ENCODE results near the gene PDE4D.

Gene PDE4D

DNA sequence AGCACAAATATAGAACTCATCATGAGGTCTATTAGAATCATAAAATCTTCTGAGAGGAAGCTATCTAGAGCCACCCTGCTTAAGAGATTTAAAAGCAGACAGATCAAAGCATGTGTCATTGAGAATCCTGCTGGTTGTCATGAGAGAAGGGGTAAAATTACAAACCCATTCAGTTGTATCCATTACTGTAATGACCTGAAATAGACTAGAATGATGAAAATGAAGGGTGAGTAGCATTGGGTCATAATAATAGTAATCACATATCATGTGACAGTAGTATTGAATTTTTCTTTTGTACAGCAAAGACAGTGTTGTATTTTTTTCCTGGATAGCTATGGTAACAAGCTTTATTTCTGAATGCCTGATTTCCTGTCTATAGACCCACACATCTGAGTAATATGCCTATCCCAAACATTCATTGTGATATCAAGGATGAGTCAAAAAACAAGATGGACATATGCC lies 149.0 kb downstream of the PDE4D start:
- Histone ChIP-seq H3K4me3 (ENCODE audit: insufficient read length, low read depth) (no peak overlapping the region), H3K36me3 (ENCODE audit: insufficient read depth, insufficient read length, low read length) (no peaks in the 10 kb centered on the region), H3K9ac (ENCODE audit: insufficient read length, low read depth) (no peak overlapping the region), H3K9me3 (ENCODE audit: insufficient read depth, low read length) (no peaks in the 10 kb centered on the region), H3K27me3 (ENCODE audit: insufficient read depth, insufficient read length) (no peaks in the 10 kb centered on the region), H3K4me1 (ENCODE audit: insufficient read depth, insufficient read length) (no peaks in the 10 kb centered on the region)
- no peak for TF ChIP-seq SUZ12 (IDR thresholded peaks at IDR 0.05; ENCODE audit: extremely low read depth, insufficient read depth, insufficient read length)
- TF ChIP-seq ZNF274 (IDR thresholded peaks at IDR 0.05; ENCODE audit: low read depth, low read length) = no peak
- TF ChIP-seq YY1 (IDR thresholded peaks at IDR 0.05; ENCODE audit: insufficient read depth, insufficient read length) = no peak
- DNase-seq (ENCODE audit: low read depth, low spot score) = no peak

DNA sequence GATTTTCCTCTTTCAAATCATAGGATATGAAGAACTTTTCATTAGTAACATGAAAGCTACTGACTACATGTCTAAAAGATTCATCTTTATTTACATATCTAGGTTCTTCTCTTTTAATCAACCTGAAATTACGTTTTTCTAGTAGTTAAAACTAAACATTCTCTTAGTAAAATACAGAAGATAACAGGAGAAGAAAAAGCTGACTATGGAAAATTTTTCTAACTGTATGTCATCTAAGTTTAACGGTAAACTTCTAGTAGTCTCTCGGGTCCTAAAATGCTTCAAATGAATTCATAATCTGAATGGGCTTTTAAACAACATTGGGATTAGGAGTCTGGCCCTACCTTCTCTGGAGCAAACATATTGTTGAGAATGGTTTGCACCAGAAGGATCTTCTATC lies 151.9 kb downstream of the PDE4D start:
- Histone ChIP-seq H3K4me1 (ENCODE audit: insufficient read depth, insufficient read length) (no peaks in the 10 kb centered on the region), H3K36me3 (ENCODE audit: insufficient read depth, insufficient read length, low read length) (no peaks in the 10 kb centered on the region), H3K27me3 (ENCODE audit: insufficient read depth, insufficient read length) (no peaks in the 10 kb centered on the region), H3K9ac (ENCODE audit: insufficient read length, low read depth) (no peak overlapping the region), H3K9me3 (ENCODE audit: insufficient read depth, low read length) (no peaks in the 10 kb centered on the region), H3K4me3 (ENCODE audit: insufficient read length, low read depth) (no peak overlapping the region)
- no peak for DNase-seq (ENCODE audit: low read depth, low spot score)
- TF ChIP-seq YY1 (IDR thresholded peaks at IDR 0.05; ENCODE audit: insufficient read depth, insufficient read length) (no peak), ZNF274 (IDR thresholded peaks at IDR 0.05; ENCODE audit: low read depth, low read length) (no peak)

DNA sequence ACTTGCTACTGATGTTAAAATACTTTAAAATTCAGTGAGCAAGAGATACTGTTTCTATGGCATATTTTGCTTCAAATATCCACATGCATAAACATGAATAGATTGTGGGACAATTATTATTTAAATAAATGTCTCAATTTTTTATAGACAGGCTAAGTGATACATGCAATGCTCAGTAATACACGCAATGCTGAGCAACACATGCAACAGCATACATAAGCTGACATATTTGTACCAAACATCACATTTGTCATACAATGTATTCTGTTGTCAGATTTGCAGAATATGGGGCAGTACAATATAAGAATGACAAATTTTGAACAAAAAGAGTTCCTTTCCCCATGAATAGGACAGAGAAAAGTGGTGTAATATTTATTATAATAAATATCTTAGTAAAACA lies 155.5 kb downstream of the PDE4D start:
- Histone ChIP-seq H3K4me3 (ENCODE audit: insufficient read length, low read depth) (no peak overlapping the region), H3K27me3 (ENCODE audit: insufficient read depth, insufficient read length) (no peaks in the 10 kb centered on the region), H3K9ac (ENCODE audit: insufficient read length, low read depth) (no peak overlapping the region), H3K4me1 (ENCODE audit: insufficient read depth, insufficient read length) (no peaks in the 10 kb centered on the region), H3K36me3 (ENCODE audit: insufficient read depth, insufficient read length, low read length) (no peaks in the 10 kb centered on the region), H3K9me3 (ENCODE audit: insufficient read depth, low read length) (no peaks in the 10 kb centered on the region)
- TF ChIP-seq SUZ12 (IDR thresholded peaks at IDR 0.05; ENCODE audit: extremely low read depth, insufficient read depth, insufficient read length) (no peak), YY1 (IDR thresholded peaks at IDR 0.05; ENCODE audit: insufficient read depth, insufficient read length) (no peak), ZNF274 (IDR thresholded peaks at IDR 0.05; ENCODE audit: low read depth, low read length) (no peak)
- no peak for DNase-seq (ENCODE audit: low read depth, low spot score)

DNA sequence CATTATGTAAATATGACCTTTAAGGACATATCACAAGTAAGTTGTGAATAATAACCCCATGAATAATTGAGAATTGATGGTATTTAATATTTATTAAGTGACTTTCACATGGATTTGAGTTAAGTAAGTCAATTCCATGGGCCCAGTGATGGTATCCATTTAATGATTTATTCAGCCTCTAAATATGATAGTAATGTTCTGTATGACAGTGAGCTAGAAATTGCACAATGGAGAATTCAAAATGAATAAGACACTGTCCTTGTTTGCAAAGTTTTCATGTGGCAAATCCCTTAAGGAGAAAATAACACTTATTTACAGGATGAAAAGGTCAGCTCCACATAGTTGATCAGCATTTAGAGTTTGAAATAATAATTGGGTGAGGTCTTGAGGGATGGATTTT lies 160.7 kb downstream of the PDE4D start:
- Histone ChIP-seq H3K36me3 (ENCODE audit: insufficient read depth, insufficient read length, low read length) (no peaks in the 10 kb centered on the region), H3K9ac (ENCODE audit: insufficient read length, low read depth) (no peak overlapping the region), H3K4me1 (ENCODE audit: insufficient read depth, insufficient read length) (no peaks in the 10 kb centered on the region), H3K4me3 (ENCODE audit: insufficient read length, low read depth) (no peak overlapping the region), H3K27me3 (ENCODE audit: insufficient read depth, insufficient read length) (no peaks in the 10 kb centered on the region), H3K9me3 (ENCODE audit: insufficient read depth, low read length) (no peaks in the 10 kb centered on the region)
- TF ChIP-seq ZNF274 (IDR thresholded peaks at IDR 0.05; ENCODE audit: low read depth, low read length) (no peak), YY1 (IDR thresholded peaks at IDR 0.05; ENCODE audit: insufficient read depth, insufficient read length) (no peak), SUZ12 (IDR thresholded peaks at IDR 0.05; ENCODE audit: extremely low read depth, insufficient read depth, insufficient read length) (no peak)
- no peak for DNase-seq (ENCODE audit: low read depth, low spot score)

DNA sequence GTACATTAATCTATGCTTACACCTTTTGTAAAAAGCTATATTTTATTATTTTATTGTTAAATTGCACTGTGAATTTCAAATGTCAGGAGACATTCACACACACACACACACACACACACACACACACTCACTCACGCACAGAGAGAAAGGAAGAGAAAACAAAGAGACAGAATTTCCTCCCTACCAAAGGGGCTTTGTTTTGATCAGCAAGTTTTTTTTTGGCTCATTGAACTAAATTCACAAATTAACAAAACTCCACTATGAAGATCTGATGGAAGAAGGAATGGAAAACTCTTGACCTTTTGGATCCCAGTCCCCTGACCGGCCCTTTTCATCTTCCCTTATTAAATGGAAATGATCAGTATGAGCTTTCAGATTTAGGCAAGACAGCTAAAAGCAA lies 161.2 kb downstream of the PDE4D start:
- DNase-seq (ENCODE audit: low read depth, low spot score) = no peak
- Histone ChIP-seq H3K4me1 (ENCODE audit: insufficient read depth, insufficient read length) (no peaks in the 10 kb centered on the region), H3K4me3 (ENCODE audit: insufficient read length, low read depth) (no peak overlapping the region), H3K9ac (ENCODE audit: insufficient read length, low read depth) (no peak overlapping the region), H3K27me3 (ENCODE audit: insufficient read depth, insufficient read length) (no peaks in the 10 kb centered on the region), H3K36me3 (ENCODE audit: insufficient read depth, insufficient read length, low read length) (no peaks in the 10 kb centered on the region), H3K9me3 (ENCODE audit: insufficient read depth, low read length) (no peaks in the 10 kb centered on the region)
- TF ChIP-seq YY1 (IDR thresholded peaks at IDR 0.05; ENCODE audit: insufficient read depth, insufficient read length) (no peak), ZNF274 (IDR thresholded peaks at IDR 0.05; ENCODE audit: low read depth, low read length) (no peak), SUZ12 (IDR thresholded peaks at IDR 0.05; ENCODE audit: extremely low read depth, insufficient read depth, insufficient read length) (no peak)

DNA sequence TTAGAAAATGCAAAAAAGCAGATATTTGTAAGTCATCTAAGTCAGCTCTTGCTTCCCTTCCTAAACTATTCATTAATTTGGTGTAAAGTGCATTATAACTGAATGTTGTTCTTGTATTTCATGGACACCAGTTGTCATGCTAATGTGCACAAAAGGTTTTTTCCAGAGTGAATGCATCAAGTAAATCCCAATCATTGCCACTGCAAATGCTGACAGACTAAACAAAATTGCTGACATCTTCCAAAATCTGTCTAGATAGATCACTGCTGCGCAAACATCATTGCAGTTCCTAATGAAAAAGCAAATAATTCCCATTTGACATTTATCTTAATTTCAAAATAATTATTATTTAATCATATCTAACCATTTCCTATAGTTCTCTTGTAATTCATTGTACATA lies 161.7 kb downstream of the PDE4D start:
- H3K9ac ChIP-seq (ENCODE audit: insufficient read length, low read depth) = no peak overlapping the region
- TF ChIP-seq ZNF274 (IDR thresholded peaks at IDR 0.05; ENCODE audit: low read depth, low read length) = no peak

DNA sequence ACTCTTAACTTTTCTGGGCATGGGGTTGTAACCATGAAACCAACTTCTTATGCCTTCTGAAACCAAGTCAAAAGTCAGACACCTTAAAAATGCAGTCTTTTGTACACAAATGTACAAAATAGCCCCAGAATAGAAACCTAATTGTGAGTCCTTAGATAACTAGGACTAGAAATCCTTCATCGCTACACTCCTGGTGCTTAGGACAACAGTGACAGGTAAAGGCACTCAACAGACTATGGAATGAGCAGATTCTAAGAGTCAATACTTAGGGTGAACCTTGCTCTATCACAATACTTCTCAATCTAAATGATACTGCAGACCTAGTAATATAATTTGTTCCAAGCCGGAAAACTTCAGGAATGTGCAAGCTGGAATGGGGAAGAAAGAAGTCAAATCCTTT lies 163.7 kb downstream of the PDE4D start:
- no peaks in the 10 kb centered on the region for H3K9me3 ChIP-seq (ENCODE audit: insufficient read depth, low read length)
- TF ChIP-seq SUZ12 (IDR thresholded peaks at IDR 0.05; ENCODE audit: extremely low read depth, insufficient read depth, insufficient read length) (no peak), ZNF274 (IDR thresholded peaks at IDR 0.05; ENCODE audit: low read depth, low read length) (no peak), YY1 (IDR thresholded peaks at IDR 0.05; ENCODE audit: insufficient read depth, insufficient read length) (no peak)
- no peaks in the 10 kb centered on the region for H3K27me3 ChIP-seq (ENCODE audit: insufficient read depth, insufficient read length)
- H3K9ac ChIP-seq (ENCODE audit: insufficient read length, low read depth) = no peak overlapping the region
- no peak overlapping the region for H3K4me3 ChIP-seq (ENCODE audit: insufficient read length, low read depth)
- DNase-seq (ENCODE audit: low read depth, low spot score) = no peak
- no peaks in the 10 kb centered on the region for H3K4me1 ChIP-seq (ENCODE audit: insufficient read depth, insufficient read length)
- H3K36me3 ChIP-seq (ENCODE audit: insufficient read depth, insufficient read length, low read length) = no peaks in the 10 kb centered on the region

More for the DNA sequence above, 161.7 kb downstream of the PDE4D start:
- H3K36me3 ChIP-seq (ENCODE audit: insufficient read depth, insufficient read length, low read length) = no peaks in the 10 kb centered on the region
- H3K27me3 ChIP-seq (ENCODE audit: insufficient read depth, insufficient read length) = no peaks in the 10 kb centered on the region
- H3K4me1 ChIP-seq (ENCODE audit: insufficient read depth, insufficient read length) = no peaks in the 10 kb centered on the region
- no peak for DNase-seq (ENCODE audit: low read depth, low spot score)
- no peak overlapping the region for H3K4me3 ChIP-seq (ENCODE audit: insufficient read length, low read depth)
- H3K9me3 ChIP-seq (ENCODE audit: insufficient read depth, low read length) = no peaks in the 10 kb centered on the region

DNA sequence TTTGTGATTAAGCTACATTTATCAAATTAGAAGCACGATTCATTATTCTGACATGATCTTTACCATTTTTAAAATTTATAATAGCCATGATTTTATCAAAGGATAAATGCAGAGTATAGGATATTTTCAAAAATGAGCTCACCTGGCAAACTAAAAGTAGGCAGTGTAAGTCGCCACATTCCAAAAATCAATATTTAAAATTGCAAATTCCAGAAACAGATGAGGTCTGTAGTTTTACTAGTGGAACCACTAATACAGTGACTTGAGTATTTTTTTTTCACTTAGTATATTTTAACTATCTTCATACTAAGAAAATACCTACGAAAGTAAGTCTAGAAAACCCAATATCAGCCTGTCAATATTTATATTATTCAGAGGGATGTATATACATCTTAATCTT lies 164.2 kb downstream of the PDE4D start:
- no peaks in the 10 kb centered on the region for H3K4me1 ChIP-seq (ENCODE audit: insufficient read depth, insufficient read length)
- no peaks in the 10 kb centered on the region for H3K27me3 ChIP-seq (ENCODE audit: insufficient read depth, insufficient read length)
- TF ChIP-seq ZNF274 (IDR thresholded peaks at IDR 0.05; ENCODE audit: low read depth, low read length) = no peak
- TF ChIP-seq SUZ12 (IDR thresholded peaks at IDR 0.05; ENCODE audit: extremely low read depth, insufficient read depth, insufficient read length) = no peak
- TF ChIP-seq YY1 (IDR thresholded peaks at IDR 0.05; ENCODE audit: insufficient read depth, insufficient read length) = no peak
- H3K36me3 ChIP-seq (ENCODE audit: insufficient read depth, insufficient read length, low read length) = no peaks in the 10 kb centered on the region
- no peaks in the 10 kb centered on the region for H3K9me3 ChIP-seq (ENCODE audit: insufficient read depth, low read length)
- H3K4me3 ChIP-seq (ENCODE audit: insufficient read length, low read depth) = no peak overlapping the region
- no peak overlapping the region for H3K9ac ChIP-seq (ENCODE audit: insufficient read length, low read depth)
- DNase-seq (ENCODE audit: low read depth, low spot score) = no peak

Measured in NT2/D1 (cell line).